Measurements from ENCODE around the gene EXOC1L. TPM values are rescaled to one million over a fixed set of nuclear protein-coding genes. Genes with fewer than 3 reads are reported as not detected.
A peak's percentile ranks its signal among the peaks of the same experiment; 100 is the strongest.

The EXOC1L gene
- total RNA-seq, 1 experiment from 2014 or later, result not detected

DNA sequence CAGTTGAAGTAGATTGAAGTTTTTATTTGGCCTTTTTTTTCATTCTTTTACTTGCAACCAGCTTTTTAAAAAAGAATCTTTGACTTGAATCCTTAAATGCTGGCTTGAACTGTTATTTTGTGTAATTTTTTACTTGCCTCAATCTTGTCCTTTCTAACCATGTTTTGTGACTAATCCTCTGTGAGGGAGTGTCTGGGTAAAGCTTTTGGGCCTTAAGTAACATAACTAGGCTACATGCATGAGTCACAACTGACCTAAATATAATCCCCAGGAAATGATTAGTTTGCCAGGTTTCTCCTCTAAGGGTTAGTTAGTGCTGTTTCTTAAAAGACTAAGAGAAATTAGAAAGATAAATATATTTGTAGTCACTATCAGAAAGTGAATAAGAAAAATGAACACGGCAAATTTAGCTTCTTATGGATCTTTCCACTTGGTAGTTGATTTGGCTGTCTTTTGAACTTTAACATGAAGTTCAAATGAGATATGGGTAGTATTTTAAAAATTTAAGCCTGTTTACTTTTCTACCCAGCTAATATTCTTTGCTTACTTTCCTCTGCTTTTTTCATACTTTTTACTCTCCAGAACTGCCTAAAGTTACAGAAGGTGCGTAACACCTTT, 46.8 kb downstream of the EXOC1L start:
- TF ChIP-seq FOSL1 (IDR thresholded peaks at IDR 0.05; ENCODE audit: low read depth) (peak; percentile 82), POLR2AphosphoS5 (IDR thresholded peaks at IDR 0.05; ENCODE audit: low read depth, low read length) (peak; percentile 21; the same call in 1 of the 2 replicates), CEBPB (IDR thresholded peaks at IDR 0.05; ENCODE audit: low read depth) (peak; percentile 28; the same call in 1 of the 2 replicates), ZFX (IDR thresholded peaks at IDR 0.05) (no peak), YY1 (IDR thresholded peaks at IDR 0.05; ENCODE audit: extremely low read depth, insufficient replicate concordance, low read depth, low read length) (no peak), TCF7L2 (IDR thresholded peaks at IDR 0.05; ENCODE audit: borderline replicate concordance, extremely low read depth, insufficient read depth, insufficient read length) (no peak), POLR2A (IDR thresholded peaks at IDR 0.05; ENCODE audit: borderline replicate concordance, extremely low read depth, insufficient read depth, insufficient read length) (no peak), SRF (IDR thresholded peaks at IDR 0.05; ENCODE audit: low read depth) (0 out of 2 replicates have a peak, but pooled peaks have one; percentile 36), ZNF274 (IDR thresholded peaks at IDR 0.05; ENCODE audit: low read depth, low read length) (no peak), JUND (IDR thresholded peaks at IDR 0.05) (peak; percentile 76), CBX3 (IDR thresholded peaks at IDR 0.05; ENCODE audit: low read depth) (peak; percentile 48; the same call in 1 of the 2 replicates), ELF1 (IDR thresholded peaks at IDR 0.05; ENCODE audit: borderline replicate concordance, low read depth) (no peak), RAD21 (IDR thresholded peaks at IDR 0.05; ENCODE audit: low read depth) (no peak), SP1 (IDR thresholded peaks at IDR 0.05; ENCODE audit: low read depth) (peak; percentile 49)
- TF ChIP-seq, protein P1, sequence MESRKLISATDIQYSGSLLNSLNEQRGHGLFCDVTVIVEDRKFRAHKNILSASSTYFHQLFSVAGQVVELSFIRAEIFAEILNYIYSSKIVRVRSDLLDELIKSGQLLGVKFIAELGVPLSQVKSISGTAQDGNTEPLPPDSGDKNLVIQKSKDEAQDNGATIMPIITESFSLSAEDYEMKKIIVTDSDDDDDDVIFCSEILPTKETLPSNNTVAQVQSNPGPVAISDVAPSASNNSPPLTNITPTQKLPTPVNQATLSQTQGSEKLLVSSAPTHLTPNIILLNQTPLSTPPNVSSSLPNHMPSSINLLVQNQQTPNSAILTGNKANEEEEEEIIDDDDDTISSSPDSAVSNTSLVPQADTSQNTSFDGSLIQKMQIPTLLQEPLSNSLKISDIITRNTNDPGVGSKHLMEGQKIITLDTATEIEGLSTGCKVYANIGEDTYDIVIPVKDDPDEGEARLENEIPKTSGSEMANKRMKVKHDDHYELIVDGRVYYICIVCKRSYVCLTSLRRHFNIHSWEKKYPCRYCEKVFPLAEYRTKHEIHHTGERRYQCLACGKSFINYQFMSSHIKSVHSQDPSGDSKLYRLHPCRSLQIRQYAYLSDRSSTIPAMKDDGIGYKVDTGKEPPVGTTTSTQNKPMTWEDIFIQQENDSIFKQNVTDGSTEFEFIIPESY (IDR thresholded peaks at IDR 0.05; ENCODE audit: extremely low read depth, insufficient replicate concordance, low read length), result no peak
- BruUV-seq (replicated peaks), result no TSS peak
- intact Hi-C loops (cut with micrococcal nuclease), result loop anchor here (10.0 kb wide), 2 partner anchors 422 to 522 kb away; partner anchors contain the start of gene SRD5A3
- Histone ChIP-seq H3K4me1 (ENCODE audit: control insufficient read depth in 1 of 2, insufficient read depth in 2 of 2, low read length in 2 of 2) (peaks cover 12 to 26% of the 10 kb centered on the region in 2 experiments), H3K9me3 (ENCODE audit: control insufficient read depth in 1 of 2, insufficient read depth in 1 of 2, low read depth in 1 of 2, low read length in 2 of 2) (no peaks in the 10 kb centered on the region), H4K20me1 (ENCODE audit: insufficient read depth) (no peaks in the 10 kb centered on the region), H3K27ac (ENCODE audit: low read depth, low read length) (peak overlapping the region; percentile 49; the same call in 1 of the 2 replicates), H3K4me2 (ENCODE audit: low read length) (peak overlapping the region; percentile 62), H3K36me3 (ENCODE audit: control insufficient read depth in 1 of 2, insufficient read depth in 2 of 2, low read length in 2 of 2) (peaks cover 5 to 12% of the 10 kb centered on the region in 2 experiments; a peak in 3 of 4 replicates), H3K9ac (ENCODE audit: low read length) (peak overlapping the region; percentile 11), H2AFZ (ENCODE audit: low read depth, low read length, poor library complexity, severe bottlenecking) (no peak overlapping the region), H3K4me3 (replicated peaks in 1 of 2; ENCODE audit: low read depth in 1 of 2, low read length in 2 of 2) (peak overlapping the region in 1 of 2 experiments; percentile 24; a peak in 1 of 4 replicates), H3K9me2 (ENCODE audit: insufficient read depth) (no peaks in the 10 kb centered on the region), H3K79me2 (ENCODE audit: insufficient read depth, low read length) (no peaks in the 10 kb centered on the region), H3K27me3 (ENCODE audit: insufficient read depth, low read length) (no peaks in the 10 kb centered on the region)
- ATAC-seq, result peak; percentile 93
- RAD21 ChIA-PET (ENCODE audit: low non-redundant PET in 1 of 2, low total read pairs in 2 of 2, uncharacterized antibody in 2 of 2, unreplicated experiment in 2 of 2), result no interaction called here
- CTCF ChIA-PET, result interaction anchor here (0.9 to 2.1 kb wide), 9 partner anchors 9 to 895 kb away, joined by 3 to 9 read pairs (median 5); partner anchors contain the start of gene CEP135
- POLR2A ChIA-PET, result no interaction called here
- DNase-seq (ENCODE audit: low read depth, low spot score), result peak; percentile 82

All from HCT116 (cell line).